Ovary (tissue), 9 donors: ENCODE results near the gene RNF34. TPM values are rescaled to one million over a fixed set of nuclear protein-coding genes. Genes with fewer than 3 reads are reported as not detected.
"Not testable (repeated sequence)": the region's sequence is repeated elsewhere in the genome, so short reads cannot be mapped to it uniquely, and the experiment has no call there.

Experiments
- DNase-seq, 5 donors: peaks; one replicate each; pipeline ENCODE4 v3.0.0-alpha.2; 2019 to 2020
- H3K27ac ChIP-seq, 2 donors: fragments of 200-600 bp; one replicate each; pipeline versions ENCODE4 v1.5.1 to v1.8.0; 2019 to 2022
- H3K27me3 ChIP-seq: fragments of 200-600 bp; one replicate; pipeline ENCODE4 v1.8.0; 2022
- H3K36me3 ChIP-seq: fragments of 200-600 bp; sonication (generic); one replicate; pipeline ENCODE4 v1.5.1; 2019
- H3K4me1 ChIP-seq: one replicate; pipeline ENCODE4 v1.8.1; 2013; ENCODE audit warnings: mild to moderate bottlenecking, moderate library complexity; ENCODE audit not compliant: insufficient read depth
- H3K4me3 ChIP-seq: fragments of 200-600 bp; sonication (generic); one replicate; pipeline ENCODE4 v1.5.1; 2017
- H3K9me3 ChIP-seq, 2 donors: fragments of 200-600 bp in 1 of 2; sonication (generic) in 1 of 2; one replicate each; pipeline versions ENCODE4 v1.5.1 to v1.8.1; 2013 to 2019; ENCODE audit warnings: mild to moderate bottlenecking in 1 of 2, moderate library complexity in 1 of 2
- EP300 ChIP-seq: sonication (generic); formaldehyde crosslinking; IDR thresholded peaks from one replicate; pipeline ENCODE4 v1.6.1; 2017; ENCODE audit warnings: antibody characterized with exemption
- POLR2A ChIP-seq: fragments of 450-650 bp; IDR thresholded peaks from one replicate; pipeline ENCODE4 v1.6.1; 2017; ENCODE audit warnings: antibody characterized with exemption, mild to moderate bottlenecking, moderate library complexity
- WGBS, 3 donors: extraction: QIAGEN DNeasy Blood & Tissue Kit in 1 of 3; methylation state at CpG; one replicate each; pipeline versions ENCODE4 v1.1.5 to v1.1.7; 2013 to 2017; 5-methylcytosine and 5-hydroxymethylcytosine counted together
- intact Hi-C, 4 donors: fragments of 100-400 bp; cut with DNase I; formaldehyde crosslinking; loops; one replicate each; pipeline versions ENCODE4 v1.11.0 to v1.15.1; 2022 to 2023
- polyA plus RNA-seq, 2 donors: library from polyadenylated mRNA; stranded (reverse); fragments of 200-250 nt in 1 of 2; fragments of 350-450 nt in 1 of 2; fragmentation: Illumina TruSeq in 1 of 2; extraction: RNeasy Lipid Tissue Mini Kit (QIAGEN cat#74804) in 1 of 2; gene quantifications; one replicate each; pipeline ENCODE4 v1.2.3, GENCODE V29; 2013 to 2014
- total RNA-seq, 7 donors: library from RNA; depleted of rRNA in 2 of 7; stranded (reverse); fragments of >200 nt in 2 of 7; fragmentation: NEBNext Ultra II Directional in 3 of 7; extraction: Animal tissue kit (Norgen Biotek cat#: 25700) in 3 of 7; gene quantifications; one replicate each; pipeline versions ENCODE4 v1.1.0 to v1.2.4, GENCODE V29; 2016 to 2023
- TF ChIP-seq, protein P1 (sequence below), 3 donors: fragments of 450-650 bp in 2 of 3; fragments of 200-600 bp in 1 of 3; IDR thresholded peaks; one replicate each; pipeline versions ENCODE4 v1.5.1 to v1.8.0; 2016 to 2022; ENCODE audit warnings: antibody characterized with exemption in 3 of 3, mild to moderate bottlenecking in 1 of 3
- donor health status: DM: no; HTN: no; CAD: no; lungs with moderate emphysema.
- donor health status: DM: no; HTN: no; CAD: no.
- donor health status: Bipolar disorder and iron deficiency.
- donor health status: DM: yes; HTN: yes; CAD: no.
- donor health status: DM: no; HTN: no; CAD: no.
- donor health status: DM: yes; HTN: yes; CAD: no.

Gene RNF34
- total and polyA plus RNA-seq, 9 donors: 17.3 to 39.8 (median 27.5) TPM

DNA sequence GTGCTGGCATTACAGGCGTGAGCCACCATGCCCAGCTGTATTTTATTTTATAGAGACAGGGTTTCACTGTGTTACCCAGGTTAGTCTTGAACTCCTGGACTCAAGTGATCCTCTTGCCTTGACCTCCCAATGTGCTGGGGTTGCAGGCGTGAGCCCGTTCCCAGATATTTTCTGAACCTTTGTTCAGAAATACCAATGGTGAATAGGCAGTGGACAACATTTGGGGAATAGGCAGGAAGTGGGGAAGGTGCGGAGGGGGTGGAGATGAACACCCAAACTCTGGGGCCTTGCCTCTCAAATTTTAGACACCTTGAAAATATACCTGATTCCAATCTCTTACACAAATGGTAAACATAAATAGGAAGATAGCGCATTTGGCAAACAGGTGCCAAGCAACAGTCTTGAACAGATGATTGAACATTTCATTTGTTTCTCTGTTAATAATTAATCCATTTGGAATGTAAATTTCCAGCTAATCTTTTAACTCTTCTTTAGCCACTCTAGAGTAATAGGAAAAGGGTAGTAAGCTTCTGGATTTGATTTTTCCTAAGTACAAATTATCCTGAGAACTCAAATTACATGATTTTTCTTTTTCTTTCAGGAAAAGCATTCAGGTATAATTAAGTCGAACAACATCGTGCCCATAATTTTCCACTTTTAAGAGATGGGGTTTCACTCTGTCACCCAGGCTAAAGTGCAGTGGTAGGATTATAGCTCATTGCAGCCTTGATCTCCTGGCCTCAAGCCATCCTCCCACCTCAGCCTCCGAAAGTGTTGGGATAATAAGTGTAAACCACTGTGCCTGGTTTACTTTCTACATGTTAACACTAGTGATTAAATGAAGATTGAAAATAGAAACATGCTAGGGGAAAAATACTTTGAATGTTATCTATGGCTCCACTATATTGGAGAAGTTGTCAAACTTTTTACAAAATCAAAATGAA is 22.9 kb upstream of the RNF34 start:
- 66 to 81% (median 69%) methylated on average over 8 of the region's 8 CpGs for WGBS, 3 donors
- Histone ChIP-seq H3K27ac (no peak overlapping the region), H3K9me3 (no peaks in the 10 kb centered on the region), H3K36me3 (no peaks in the 10 kb centered on the region), H3K27me3 (no peaks in the 10 kb centered on the region), H3K4me1 (no peaks in the 10 kb centered on the region), H3K4me3 (no peak overlapping the region)
- DNase-seq: no peak
- intact Hi-C loops: no loop called here
- TF ChIP-seq, protein P1, sequence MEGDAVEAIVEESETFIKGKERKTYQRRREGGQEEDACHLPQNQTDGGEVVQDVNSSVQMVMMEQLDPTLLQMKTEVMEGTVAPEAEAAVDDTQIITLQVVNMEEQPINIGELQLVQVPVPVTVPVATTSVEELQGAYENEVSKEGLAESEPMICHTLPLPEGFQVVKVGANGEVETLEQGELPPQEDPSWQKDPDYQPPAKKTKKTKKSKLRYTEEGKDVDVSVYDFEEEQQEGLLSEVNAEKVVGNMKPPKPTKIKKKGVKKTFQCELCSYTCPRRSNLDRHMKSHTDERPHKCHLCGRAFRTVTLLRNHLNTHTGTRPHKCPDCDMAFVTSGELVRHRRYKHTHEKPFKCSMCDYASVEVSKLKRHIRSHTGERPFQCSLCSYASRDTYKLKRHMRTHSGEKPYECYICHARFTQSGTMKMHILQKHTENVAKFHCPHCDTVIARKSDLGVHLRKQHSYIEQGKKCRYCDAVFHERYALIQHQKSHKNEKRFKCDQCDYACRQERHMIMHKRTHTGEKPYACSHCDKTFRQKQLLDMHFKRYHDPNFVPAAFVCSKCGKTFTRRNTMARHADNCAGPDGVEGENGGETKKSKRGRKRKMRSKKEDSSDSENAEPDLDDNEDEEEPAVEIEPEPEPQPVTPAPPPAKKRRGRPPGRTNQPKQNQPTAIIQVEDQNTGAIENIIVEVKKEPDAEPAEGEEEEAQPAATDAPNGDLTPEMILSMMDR (IDR thresholded peaks at IDR 0.05): no peak
- no peak for TF ChIP-seq POLR2A
- no peak for TF ChIP-seq EP300

DNA sequence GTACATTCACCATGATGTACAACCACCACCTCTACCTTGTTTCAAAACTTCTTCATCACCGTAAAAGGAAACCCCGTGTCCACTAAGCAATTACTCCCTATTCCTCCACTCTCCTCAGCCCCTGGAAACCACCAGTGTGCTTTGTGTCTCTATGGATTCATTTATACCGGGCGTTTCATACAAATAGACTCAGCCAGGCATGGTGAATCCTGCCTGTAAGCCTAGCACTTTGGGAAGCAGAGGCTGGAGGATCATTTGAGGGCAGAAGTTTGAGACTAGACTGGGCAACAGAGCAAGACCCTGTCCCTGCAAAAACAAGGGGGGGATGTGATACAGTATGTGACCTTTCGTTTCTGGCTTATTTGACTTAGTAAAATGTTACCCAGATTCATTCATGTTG is 21.2 kb upstream of the RNF34 start:
- intact Hi-C loops: no loop called here
- no peaks in the 10 kb centered on the region for H3K36me3 ChIP-seq
- DNase-seq: no peak
- no peaks in the 10 kb centered on the region for H3K27me3 ChIP-seq
- no peaks in the 10 kb centered on the region for H3K9me3 ChIP-seq
- no peaks in the 10 kb centered on the region for H3K4me1 ChIP-seq
- TF ChIP-seq, protein P1 (IDR thresholded peaks at IDR 0.05): no peak
- TF ChIP-seq POLR2A: no peak
- no peak for TF ChIP-seq EP300
- 72 to 75% (median 74%) methylated on average over 5 of the region's 5 CpGs for WGBS, 3 donors
- H3K4me3 ChIP-seq: no peak overlapping the region
- no peak overlapping the region for H3K27ac ChIP-seq

DNA sequence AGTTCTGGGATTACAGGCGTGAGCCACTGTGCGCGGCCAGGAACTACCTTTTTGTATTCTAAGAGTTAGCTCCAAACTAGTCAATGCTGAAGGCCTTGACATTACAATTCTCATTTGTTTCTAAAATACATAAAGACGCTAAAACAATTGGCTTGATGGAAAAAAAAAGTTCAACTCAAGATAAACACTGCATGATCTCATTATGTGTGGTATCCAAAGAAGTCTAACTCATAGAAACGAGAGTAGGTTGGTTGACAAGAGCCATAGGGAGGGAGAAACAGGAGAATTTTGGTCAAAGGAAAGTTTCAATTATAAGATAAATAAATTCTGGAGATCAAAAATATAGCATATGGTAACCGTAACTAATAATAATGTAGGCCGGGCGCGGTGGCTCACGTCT is 20.0 kb upstream of the RNF34 start:
- H3K27ac ChIP-seq: no peak overlapping the region
- intact Hi-C loops: no loop called here
- H3K4me3 ChIP-seq: no peak overlapping the region
- H3K9me3 ChIP-seq: no peaks in the 10 kb centered on the region
- no peaks in the 10 kb centered on the region for H3K27me3 ChIP-seq
- H3K4me1 ChIP-seq: no peaks in the 10 kb centered on the region
- H3K36me3 ChIP-seq: no peaks in the 10 kb centered on the region
- no peak for TF ChIP-seq POLR2A
- no peak for TF ChIP-seq EP300
- TF ChIP-seq, protein P1 (IDR thresholded peaks at IDR 0.05): no peak
- DNase-seq: no peak
- 85 to 88% (median 87%) methylated on average over 10 of the region's 10 CpGs for WGBS, 3 donors

DNA sequence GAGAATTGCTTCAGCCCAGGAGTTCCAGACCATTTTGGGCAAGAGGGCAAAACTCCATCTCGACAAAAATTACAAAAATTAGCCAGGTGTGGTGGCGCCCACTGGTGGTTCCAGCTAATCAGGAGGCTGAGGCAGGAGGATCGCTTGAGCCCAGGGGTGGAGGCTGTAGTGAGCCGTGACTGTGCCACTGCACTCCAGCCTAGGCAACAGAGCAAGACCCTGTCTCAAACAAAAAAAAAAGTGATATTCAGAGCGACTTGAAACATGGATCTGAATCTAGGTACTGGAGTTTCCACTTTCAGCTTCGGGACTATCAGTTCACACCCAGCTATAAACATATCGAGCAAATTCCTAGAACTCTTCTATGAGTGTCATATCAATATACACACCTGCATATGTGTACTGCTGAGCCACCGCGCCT is 16.3 kb upstream of the RNF34 start:
- Histone ChIP-seq H3K27ac (no peak overlapping the region), H3K4me1 (no peaks in the 10 kb centered on the region), H3K9me3 (no peaks in the 10 kb centered on the region), H3K27me3 (no peaks in the 10 kb centered on the region), H3K4me3 (no peak overlapping the region), H3K36me3 (no peaks in the 10 kb centered on the region)
- TF ChIP-seq POLR2A (no peak), EP300 (no peak)
- TF ChIP-seq, protein P1 (IDR thresholded peaks at IDR 0.05): no peak
- intact Hi-C loops: no loop called here
- 90 to 93% (median 91%) methylated on average over 9 of the region's 9 CpGs for WGBS, 3 donors
- no peak for DNase-seq

DNA sequence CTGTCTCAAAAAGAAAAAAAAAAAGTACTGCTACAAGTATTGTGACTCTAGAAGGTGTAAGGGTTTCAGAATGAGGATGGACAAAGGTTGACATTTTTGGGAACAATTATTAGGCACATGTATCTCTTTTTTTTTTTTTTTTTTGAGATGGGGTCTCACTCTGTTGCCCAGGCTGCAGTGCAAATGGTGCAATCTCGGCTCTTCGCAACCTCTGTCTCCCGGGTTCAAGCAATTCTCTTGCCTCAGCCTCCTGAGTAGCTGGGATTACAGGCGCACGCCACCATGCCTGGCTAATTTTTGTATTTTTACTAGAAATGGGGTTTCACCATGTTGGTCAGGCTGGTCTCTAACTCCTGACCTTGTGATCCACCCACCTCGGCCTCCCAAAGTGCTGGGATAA is 15.0 kb upstream of the RNF34 start:
- H3K4me3 ChIP-seq, intact Hi-C loops, H3K36me3 ChIP-seq, H3K9me3 ChIP-seq, H3K27ac ChIP-seq, H3K4me1 ChIP-seq, H3K27me3 ChIP-seq, DNase-seq: not testable (repeated sequence)
- WGBS, 3 donors: 69 to 83% (median 79%) methylated on average over 6 of the region's 6 CpGs
